CD14-positive monocyte (primary cell): ENCODE measurements around the gene IKBKE. TPM values are rescaled to one million over a fixed set of nuclear protein-coding genes. Genes with fewer than 3 reads are reported as not detected.

ENCODE experiments used
- DNase-seq, 3 donors: peaks; one replicate each; pipeline ENCODE4 v3.0.0-alpha.2; 2011 to 2022
- H2AFZ ChIP-seq: 2 replicates; pipeline ENCODE4 v1.6.0; 2012; ENCODE audit warnings: mild to moderate bottlenecking, low read depth, low read length, inconsistent platforms; ENCODE audit not compliant: insufficient read depth, poor library complexity, severe bottlenecking
- H3K27ac ChIP-seq, 2 donors: 1 replicate in 1 of 2; 2 replicates in 1 of 2; pipeline ENCODE4 v1.5.1; 2012 to 2013; ENCODE audit warnings: low read length in 2 of 2, control low read depth in 1 of 2, inconsistent platforms in 1 of 2, low read depth in 1 of 2, mild to moderate bottlenecking in 1 of 2
- H3K27me3 ChIP-seq, 2 donors: one replicate each; pipeline versions ENCODE4 v1.6.0 to v1.6.1; 2011 to 2013; ENCODE audit warnings: low read length in 2 of 2; ENCODE audit not compliant: control insufficient read depth in 2 of 2, insufficient read depth in 2 of 2
- H3K36me3 ChIP-seq, 2 donors: replicated peaks in 1 of 2; 1 replicate in 1 of 2; 2 replicates in 1 of 2; pipeline versions ENCODE4 v1.5.1 to v1.6.1; 2012 to 2013; ENCODE audit warnings: low read length in 2 of 2, control low read depth in 1 of 2, inconsistent platforms in 1 of 2, mild to moderate bottlenecking in 1 of 2; ENCODE audit not compliant: insufficient read depth in 2 of 2, control insufficient read depth in 1 of 2
- H3K4me1 ChIP-seq, 2 donors: 1 replicate in 1 of 2; 2 replicates in 1 of 2; pipeline versions ENCODE4 v1.5.1 to v1.6.1; 2012 to 2013; ENCODE audit warnings: low read length in 2 of 2, control low read depth in 1 of 2, inconsistent platforms in 1 of 2, mild to moderate bottlenecking in 1 of 2, moderate library complexity in 1 of 2; ENCODE audit not compliant: insufficient read depth in 2 of 2, control insufficient read depth in 1 of 2
- H3K4me2 ChIP-seq: replicated peaks from 2 replicates; pipeline ENCODE3; 2012; ENCODE audit warnings: low read length, moderate library complexity, mild to moderate bottlenecking; ENCODE audit not compliant: poor library complexity, severe bottlenecking; ENCODE audit errors: extremely low read depth
- H3K4me3 ChIP-seq, 3 experiments: fragments of 200-600 bp in 1 of 3; sonication (generic) in 1 of 3; replicated peaks in 1 of 3; 1 replicate in 2 of 3; 2 replicates in 1 of 3; pipeline ENCODE4 v1.5.1; 2011 to 2013; ENCODE audit warnings: low read length in 3 of 3, mild to moderate bottlenecking in 3 of 3, control low read depth in 2 of 3, low read depth in 2 of 3, inconsistent platforms in 1 of 3, moderate library complexity in 1 of 3
- H3K79me2 ChIP-seq: 2 replicates; pipeline ENCODE4 v1.6.0; 2012; ENCODE audit warnings: mild to moderate bottlenecking, control low read depth, inconsistent platforms, low read length, moderate library complexity; ENCODE audit not compliant: insufficient read depth
- H3K9ac ChIP-seq: 2 replicates; pipeline ENCODE4 v1.6.0; 2017; ENCODE audit warnings: low read length, mild to moderate bottlenecking; ENCODE audit not compliant: insufficient read depth, poor library complexity, severe bottlenecking
- H3K9me3 ChIP-seq, 2 donors: replicated peaks in 1 of 2; 1 replicate in 1 of 2; 2 replicates in 1 of 2; pipeline versions ENCODE4 v1.5.1 to v1.6.1; 2012 to 2013; ENCODE audit warnings: low read length in 2 of 2, control low read depth in 1 of 2; ENCODE audit not compliant: control insufficient read depth in 1 of 2, insufficient read depth in 1 of 2
- H4K20me1 ChIP-seq: 2 replicates; pipeline ENCODE4 v1.6.0; 2012; ENCODE audit warnings: mild to moderate bottlenecking, low read length, control low read depth, moderate library complexity; ENCODE audit not compliant: insufficient read depth
- H3K27ac Mint-ChIP-seq, 7 donors: one replicate each; pipeline ENCODE4 v1.8.0; 2020; ENCODE audit warnings: mild to moderate bottlenecking in 7 of 7, mixed read lengths in 7 of 7, moderate library complexity in 6 of 7, inconsistent platforms in 2 of 7
- H3K27me3 Mint-ChIP-seq, 3 donors: one replicate each; pipeline ENCODE4 v1.8.0; 2021 to 2022; ENCODE audit warnings: low read depth in 3 of 3, mild to moderate bottlenecking in 3 of 3, mixed read lengths in 3 of 3, moderate library complexity in 3 of 3, inconsistent platforms in 1 of 3
- H3K36me3 Mint-ChIP-seq, 2 donors: one replicate each; pipeline ENCODE4 v1.8.0; 2020; ENCODE audit warnings: mixed read lengths in 2 of 2, inconsistent platforms in 1 of 2, mild to moderate bottlenecking in 1 of 2
- H3K4me1 Mint-ChIP-seq: one replicate; pipeline ENCODE4 v1.8.0; 2020; ENCODE audit warnings: mild to moderate bottlenecking, mixed read lengths
- H3K4me3 Mint-ChIP-seq, 2 donors: one replicate each; pipeline ENCODE4 v1.8.0; 2020; ENCODE audit warnings: mild to moderate bottlenecking in 2 of 2, mixed read lengths in 2 of 2, moderate library complexity in 1 of 2
- H3K9me3 Mint-ChIP-seq, 7 donors: one replicate each; pipeline ENCODE4 v1.8.0; 2020 to 2022; ENCODE audit warnings: mixed read lengths in 7 of 7, mild to moderate bottlenecking in 6 of 7, moderate library complexity in 6 of 7, inconsistent platforms in 2 of 7
- WGBS: methylation state at CpG from one replicate; pipeline ENCODE4 v1.1.5; 2013; ENCODE audit warnings: missing lambda C conversion rate; ENCODE audit not compliant: insufficient coverage; 5-methylcytosine and 5-hydroxymethylcytosine counted together
- intact Hi-C, 2 donors: fragments of 100-400 bp; cut with micrococcal nuclease; formaldehyde crosslinking; loops; one replicate each; pipeline versions ENCODE4 v1.15.0 to v1.15.1; 2023
- polyA plus RNA-seq, 3 donors: library from polyadenylated mRNA; depleted of rRNA in 1 of 3; unstranded in 2 of 3; stranded (reverse) in 1 of 3; fragments of 300-500 nt in 2 of 3; fragments of >200 nt in 1 of 3; fragmentation: Illumina TruSeq in 2 of 3; gene quantifications; 1 replicate in 2 of 3; 2 replicates in 1 of 3; pipeline ENCODE4 v1.2.3, GENCODE V29; 2012 to 2021
- TF ChIP-seq, protein P1 (sequence below): fragments of 200-600 bp; IDR thresholded peaks from one replicate; pipeline ENCODE4 v1.8.0; 2022; ENCODE audit warnings: antibody characterized with exemption, mild to moderate bottlenecking

Gene IKBKE
- polyA plus RNA-seq, 3 donors: 35.6 to 40.7 (median 37.6) TPM

DNA sequence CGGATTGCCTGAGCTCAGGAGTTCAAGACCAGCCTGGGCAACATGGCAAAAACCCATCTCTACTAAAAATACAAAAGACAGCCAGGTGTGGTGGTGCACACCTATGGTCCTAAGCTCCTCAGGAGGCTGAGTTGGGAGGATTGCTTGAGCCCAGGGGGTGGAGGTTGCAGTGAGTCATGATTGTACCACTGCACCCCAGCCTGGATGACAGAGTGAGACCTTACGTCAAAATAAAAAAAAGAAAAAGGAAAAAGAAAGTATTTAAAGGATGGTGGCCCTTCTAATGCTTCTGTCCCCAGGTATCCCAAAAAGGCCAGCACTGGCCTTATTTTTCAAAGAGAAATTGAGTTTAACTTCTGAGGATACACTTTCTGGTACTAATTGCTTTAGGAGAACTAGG, 1.7 kb downstream of the IKBKE start:
- no peak overlapping the region for H2AFZ ChIP-seq
- H4K20me1 ChIP-seq: peaks cover 7% of the 10 kb centered on the region
- H3K79me2 ChIP-seq: peaks cover 33% of the 10 kb centered on the region
- peak overlapping the region; percentile 35 for H3K9ac ChIP-seq
- intact Hi-C loops: no loop called here
- H3K27ac ChIP-seq: peak overlapping the region; percentile 86 to 94
- peaks cover 39 to 47% of the 10 kb centered on the region in 2 donors for H3K36me3 Mint-ChIP-seq
- H3K9me3 Mint-ChIP-seq: peaks cover 0 to 3% (median 0%) of the 10 kb centered on the region in 7 donors
- peaks cover 61% of the 10 kb centered on the region for H3K4me1 Mint-ChIP-seq
- H3K4me3 ChIP-seq: peak overlapping the region in 1 of 3 experiments; percentile 88
- peaks cover 32 to 33% of the 10 kb centered on the region in 2 donors for H3K36me3 ChIP-seq
- peak overlapping the region; percentile 64 to 92 for H3K4me3 Mint-ChIP-seq
- H3K9me3 ChIP-seq: no peaks in the 10 kb centered on the region
- H3K27me3 ChIP-seq: no peaks in the 10 kb centered on the region
- peak in 2 of 3 donors; percentile 23 to 58 for DNase-seq
- TF ChIP-seq, protein P1, sequence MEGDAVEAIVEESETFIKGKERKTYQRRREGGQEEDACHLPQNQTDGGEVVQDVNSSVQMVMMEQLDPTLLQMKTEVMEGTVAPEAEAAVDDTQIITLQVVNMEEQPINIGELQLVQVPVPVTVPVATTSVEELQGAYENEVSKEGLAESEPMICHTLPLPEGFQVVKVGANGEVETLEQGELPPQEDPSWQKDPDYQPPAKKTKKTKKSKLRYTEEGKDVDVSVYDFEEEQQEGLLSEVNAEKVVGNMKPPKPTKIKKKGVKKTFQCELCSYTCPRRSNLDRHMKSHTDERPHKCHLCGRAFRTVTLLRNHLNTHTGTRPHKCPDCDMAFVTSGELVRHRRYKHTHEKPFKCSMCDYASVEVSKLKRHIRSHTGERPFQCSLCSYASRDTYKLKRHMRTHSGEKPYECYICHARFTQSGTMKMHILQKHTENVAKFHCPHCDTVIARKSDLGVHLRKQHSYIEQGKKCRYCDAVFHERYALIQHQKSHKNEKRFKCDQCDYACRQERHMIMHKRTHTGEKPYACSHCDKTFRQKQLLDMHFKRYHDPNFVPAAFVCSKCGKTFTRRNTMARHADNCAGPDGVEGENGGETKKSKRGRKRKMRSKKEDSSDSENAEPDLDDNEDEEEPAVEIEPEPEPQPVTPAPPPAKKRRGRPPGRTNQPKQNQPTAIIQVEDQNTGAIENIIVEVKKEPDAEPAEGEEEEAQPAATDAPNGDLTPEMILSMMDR: no peak
- peaks cover 60 to 64% of the 10 kb centered on the region in 2 donors for H3K4me1 ChIP-seq
- 51% methylated on average over 2 of the region's 2 CpGs for WGBS
- H3K27ac Mint-ChIP-seq: peak overlapping the region; percentile 90 to 100 (median 99)
- peaks cover 0 to 5% (median 0%) of the 10 kb centered on the region in 3 donors for H3K27me3 Mint-ChIP-seq
- peak overlapping the region; percentile 96 for H3K4me2 ChIP-seq

DNA sequence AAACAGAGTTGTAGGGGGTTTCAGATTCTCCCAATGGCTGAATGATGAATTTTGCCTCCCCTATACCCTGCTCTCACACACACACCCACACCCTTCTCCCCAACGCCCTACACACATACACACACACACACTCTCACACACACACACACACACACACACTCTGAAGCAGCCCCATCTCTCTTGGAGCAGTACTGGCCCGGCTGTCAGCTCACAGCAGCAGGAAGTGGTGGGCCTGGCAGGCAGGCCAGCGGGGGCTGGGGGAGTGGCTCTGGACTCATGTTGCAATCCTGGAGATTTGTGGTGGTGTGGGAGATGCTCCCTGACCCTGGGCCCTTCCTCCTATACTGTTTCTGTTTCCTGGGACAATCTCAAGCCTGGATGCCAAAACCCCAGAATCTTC, 2.2 kb downstream of the IKBKE start:
- Mint-ChIP-seq H3K9me3 (peaks cover 0 to 3% (median 0%) of the 10 kb centered on the region in 7 donors), H3K27ac (peak overlapping the region; percentile 89 to 100 (median 96)), H3K4me1 (peaks cover 56% of the 10 kb centered on the region), H3K4me3 (peak overlapping the region; percentile 64 to 85), H3K27me3 (peaks cover 0 to 5% (median 0%) of the 10 kb centered on the region in 3 donors), H3K36me3 (peaks cover 43 to 51% of the 10 kb centered on the region in 2 donors)
- H3K9ac ChIP-seq: peak overlapping the region; percentile 35
- peak overlapping the region in 1 of 3 experiments; percentile 88 for H3K4me3 ChIP-seq
- peak overlapping the region; percentile 86 to 94 for H3K27ac ChIP-seq
- H3K4me1 ChIP-seq: peaks cover 55 to 60% of the 10 kb centered on the region in 2 donors
- H4K20me1 ChIP-seq: peaks cover 7% of the 10 kb centered on the region
- TF ChIP-seq, protein P1: no peak
- intact Hi-C loops: no loop called here
- DNase-seq: peak; percentile 76 to 94 (median 82)
- H3K9me3 ChIP-seq: no peaks in the 10 kb centered on the region
- peaks cover 33% of the 10 kb centered on the region for H3K79me2 ChIP-seq
- peak overlapping the region; percentile 96 for H3K4me2 ChIP-seq
- H3K36me3 ChIP-seq: peaks cover 37% of the 10 kb centered on the region in 2 donors
- H2AFZ ChIP-seq: no peak overlapping the region
- 0% methylated on average over 1 of the region's 3 CpGs for WGBS
- no peaks in the 10 kb centered on the region for H3K27me3 ChIP-seq
